ENCODE results near the gene AGO4. TPM values are rescaled to one million over a fixed set of nuclear protein-coding genes. Genes with fewer than 3 reads are reported as not detected.

Gene AGO4
- total RNA-seq = 10 to 100 TPM; 16.2 to 19.4 TPM

DNA sequence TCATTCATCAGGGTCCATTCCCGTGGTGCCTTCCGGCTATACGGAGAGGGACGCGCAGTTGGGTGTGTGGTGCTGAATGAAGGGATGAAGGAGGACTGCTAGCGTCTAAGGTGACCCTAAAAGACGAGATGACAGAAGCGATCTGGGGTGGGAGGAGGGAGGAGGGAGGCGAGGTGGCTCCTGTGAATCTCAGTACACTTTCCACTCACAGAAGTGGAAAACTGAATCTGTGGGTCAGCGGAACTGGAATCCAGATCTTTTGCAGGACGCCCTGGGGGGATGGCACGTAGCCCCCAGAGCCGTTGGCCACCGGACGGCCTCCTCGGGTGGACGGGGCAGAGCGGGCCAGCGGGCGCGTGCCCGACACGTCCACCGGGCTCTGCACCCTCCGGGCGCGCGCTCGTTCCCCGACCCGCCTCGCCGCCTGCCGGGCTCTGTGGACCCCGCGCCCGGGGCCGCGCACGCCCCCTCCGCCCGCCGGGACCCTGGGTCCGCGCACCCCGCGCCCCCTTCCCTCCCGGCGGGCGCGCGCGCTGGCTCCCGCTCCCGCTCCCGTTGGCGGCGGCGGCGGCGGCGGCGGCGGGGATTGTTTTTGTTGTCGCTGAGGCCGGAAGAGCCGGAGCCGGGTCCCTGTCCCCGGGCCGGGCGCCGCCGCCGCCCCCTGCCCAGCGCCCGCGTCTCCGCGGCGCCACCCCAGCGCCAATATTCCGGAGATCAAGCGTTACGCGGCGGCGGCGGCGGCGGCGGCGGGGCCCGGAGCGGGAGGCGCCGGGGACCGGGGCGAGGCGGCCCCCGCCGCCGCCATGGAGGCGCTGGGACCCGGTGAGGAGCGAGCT lies at the start of gene AGO4:
Gene AGO4 (plus strand): TSS at position 403 of the 836 bp plus-strand sequence. CDS start 401 bp downstream, at position 804.
- ATAC-seq (ENCODE audit: insufficient number of reproducible peaks, low FRiP score, low read depth) = peak; percentile 41
- no peak for DNase-seq (ENCODE audit: low spot score)
- no peaks in the 10 kb centered on the region for H3K36me3 ChIP-seq
- no peaks in the 10 kb centered on the region for H3K9me3 ChIP-seq
- peak within 1 kb of the TSS; percentile 92 for H3K4me3 ChIP-seq
- H3K27ac ChIP-seq = peak within 1 kb of the TSS; percentile 86 to 95
- TF ChIP-seq, protein P1, sequence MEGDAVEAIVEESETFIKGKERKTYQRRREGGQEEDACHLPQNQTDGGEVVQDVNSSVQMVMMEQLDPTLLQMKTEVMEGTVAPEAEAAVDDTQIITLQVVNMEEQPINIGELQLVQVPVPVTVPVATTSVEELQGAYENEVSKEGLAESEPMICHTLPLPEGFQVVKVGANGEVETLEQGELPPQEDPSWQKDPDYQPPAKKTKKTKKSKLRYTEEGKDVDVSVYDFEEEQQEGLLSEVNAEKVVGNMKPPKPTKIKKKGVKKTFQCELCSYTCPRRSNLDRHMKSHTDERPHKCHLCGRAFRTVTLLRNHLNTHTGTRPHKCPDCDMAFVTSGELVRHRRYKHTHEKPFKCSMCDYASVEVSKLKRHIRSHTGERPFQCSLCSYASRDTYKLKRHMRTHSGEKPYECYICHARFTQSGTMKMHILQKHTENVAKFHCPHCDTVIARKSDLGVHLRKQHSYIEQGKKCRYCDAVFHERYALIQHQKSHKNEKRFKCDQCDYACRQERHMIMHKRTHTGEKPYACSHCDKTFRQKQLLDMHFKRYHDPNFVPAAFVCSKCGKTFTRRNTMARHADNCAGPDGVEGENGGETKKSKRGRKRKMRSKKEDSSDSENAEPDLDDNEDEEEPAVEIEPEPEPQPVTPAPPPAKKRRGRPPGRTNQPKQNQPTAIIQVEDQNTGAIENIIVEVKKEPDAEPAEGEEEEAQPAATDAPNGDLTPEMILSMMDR (IDR thresholded peaks at IDR 0.05) = no peak
- no peaks in the 10 kb centered on the region for H3K27me3 ChIP-seq (replicated peaks; ENCODE audit: insufficient read depth)
- peaks cover 15 to 28% of the 10 kb centered on the region in 2 donors for H3K4me1 ChIP-seq (ENCODE audit: control insufficient read depth in 1 of 2, low read depth in 2 of 2)

DNA sequence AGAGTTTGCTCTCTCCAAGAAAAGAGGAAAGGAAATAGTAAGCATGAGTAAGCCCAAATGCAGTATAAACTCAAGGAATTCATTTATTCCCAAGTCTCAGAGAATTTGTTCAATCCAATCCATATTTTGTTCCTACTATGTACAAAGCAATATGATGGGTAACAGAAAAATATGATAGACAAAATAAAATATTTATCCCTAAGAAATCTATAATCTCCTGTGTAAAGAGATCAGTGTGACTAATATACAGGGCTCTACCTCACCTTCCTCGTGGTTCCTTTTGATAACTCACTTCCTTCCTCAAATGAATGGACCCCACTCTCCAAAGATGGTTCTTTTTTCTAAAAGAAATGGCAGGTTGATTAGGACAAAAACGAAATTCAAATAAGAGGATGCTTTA lies 45.7 kb upstream of the AGO4 start:
- ATAC-seq (ENCODE audit: insufficient number of reproducible peaks, low FRiP score, low read depth) (no peak), DNase-seq (ENCODE audit: low spot score) (no peak)
- TF ChIP-seq, protein P1 (IDR thresholded peaks at IDR 0.05) = no peak
- no peaks in the 10 kb centered on the region for H3K27me3 ChIP-seq (replicated peaks; ENCODE audit: insufficient read depth)
- no peak overlapping the region for H3K27ac ChIP-seq
- H3K9me3 ChIP-seq = no peaks in the 10 kb centered on the region
- no peaks in the 10 kb centered on the region for H3K4me1 ChIP-seq (ENCODE audit: control insufficient read depth in 1 of 2, low read depth in 2 of 2)
- H3K4me3 ChIP-seq = no peak overlapping the region
- H3K36me3 ChIP-seq = no peaks in the 10 kb centered on the region

GRCh38 chr1:35763201-35763600 lies 44.6 kb upstream of the AGO4 start:
- no peak for ATAC-seq (ENCODE audit: insufficient number of reproducible peaks, low FRiP score, low read depth)
- no peaks in the 10 kb centered on the region for H3K4me1 ChIP-seq (ENCODE audit: control insufficient read depth in 1 of 2, low read depth in 2 of 2)
- H3K27me3 ChIP-seq (replicated peaks; ENCODE audit: insufficient read depth) = no peaks in the 10 kb centered on the region
- no peak overlapping the region for H3K4me3 ChIP-seq
- no peak for DNase-seq (ENCODE audit: low spot score)
- H3K9me3 ChIP-seq = no peaks in the 10 kb centered on the region
- no peaks in the 10 kb centered on the region for H3K36me3 ChIP-seq
- TF ChIP-seq, protein P1 (IDR thresholded peaks at IDR 0.05) = no peak
- no peak overlapping the region for H3K27ac ChIP-seq

- DNase-seq (ENCODE audit: low spot score) = no peak
- Histone ChIP-seq H3K27ac (no peak overlapping the region), H3K9me3 (no peaks in the 10 kb centered on the region), H3K4me3 (no peak overlapping the region), H3K4me1 (ENCODE audit: control insufficient read depth in 1 of 2, low read depth in 2 of 2) (peaks cover 4 to 8% of the 10 kb centered on the region in 2 donors), H3K36me3 (no peaks in the 10 kb centered on the region), H3K27me3 (replicated peaks; ENCODE audit: insufficient read depth) (no peaks in the 10 kb centered on the region)
- ATAC-seq (ENCODE audit: insufficient number of reproducible peaks, low FRiP score, low read depth) = no peak
- TF ChIP-seq, protein P1 (IDR thresholded peaks at IDR 0.05) = no peak
Observed at GRCh38 chr1:35764283-35764682, 43.5 kb upstream of the AGO4 start.

DNA sequence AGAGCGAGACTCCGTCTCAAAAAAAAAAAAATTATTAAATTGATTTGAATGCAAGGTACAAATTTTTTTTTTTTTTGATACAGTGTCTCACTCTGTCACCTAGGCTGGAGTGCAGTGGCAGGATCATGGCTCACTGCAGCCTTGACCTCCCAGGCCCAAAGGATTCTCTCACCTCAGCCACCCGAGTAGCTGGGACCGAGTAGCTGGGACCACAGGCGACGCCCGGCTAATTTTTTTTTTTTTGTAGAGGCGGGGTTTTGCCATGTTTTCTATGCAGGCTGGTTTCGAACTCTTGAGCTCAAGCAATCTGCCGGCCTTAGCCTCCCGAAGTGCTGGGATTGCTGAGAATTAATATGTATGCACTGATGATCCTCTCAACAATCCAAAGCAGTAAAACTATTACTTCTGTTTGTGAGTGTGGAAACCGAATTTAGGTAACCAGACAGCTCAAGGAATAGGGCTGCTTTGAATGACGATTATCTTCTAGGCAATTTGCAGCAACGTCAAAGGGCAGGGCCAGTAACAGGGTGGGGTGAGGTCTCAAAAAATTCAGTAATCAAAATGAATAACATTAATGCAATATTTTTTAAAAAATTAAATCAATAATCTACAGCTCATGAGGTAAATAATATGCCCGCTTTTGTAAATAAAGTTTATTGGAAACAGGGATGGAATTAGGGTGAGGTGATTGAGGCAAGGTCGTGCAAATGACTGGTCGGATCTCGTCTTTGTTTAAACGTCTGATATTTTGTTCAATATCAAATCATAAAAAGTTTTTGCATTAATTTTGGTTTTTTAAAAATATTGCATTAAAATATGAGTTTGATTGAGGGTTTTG lies 39.2 kb upstream of the AGO4 start:
- Histone ChIP-seq H3K4me1 (ENCODE audit: control insufficient read depth in 1 of 2, low read depth in 2 of 2) (peaks cover 4 to 8% of the 10 kb centered on the region in 2 donors), H3K27me3 (replicated peaks; ENCODE audit: insufficient read depth) (no peaks in the 10 kb centered on the region), H3K27ac (peak overlapping the region; percentile 52 to 63), H3K36me3 (no peaks in the 10 kb centered on the region), H3K9me3 (no peaks in the 10 kb centered on the region), H3K4me3 (peak overlapping the region; percentile 87)
- TF ChIP-seq, protein P1 (IDR thresholded peaks at IDR 0.05) = no peak
- DNase-seq (ENCODE audit: low spot score) (no peak), ATAC-seq (ENCODE audit: insufficient number of reproducible peaks, low FRiP score, low read depth) (no peak)
